ENCODE results near the gene TCF7.

TCF7 gene

DNA sequence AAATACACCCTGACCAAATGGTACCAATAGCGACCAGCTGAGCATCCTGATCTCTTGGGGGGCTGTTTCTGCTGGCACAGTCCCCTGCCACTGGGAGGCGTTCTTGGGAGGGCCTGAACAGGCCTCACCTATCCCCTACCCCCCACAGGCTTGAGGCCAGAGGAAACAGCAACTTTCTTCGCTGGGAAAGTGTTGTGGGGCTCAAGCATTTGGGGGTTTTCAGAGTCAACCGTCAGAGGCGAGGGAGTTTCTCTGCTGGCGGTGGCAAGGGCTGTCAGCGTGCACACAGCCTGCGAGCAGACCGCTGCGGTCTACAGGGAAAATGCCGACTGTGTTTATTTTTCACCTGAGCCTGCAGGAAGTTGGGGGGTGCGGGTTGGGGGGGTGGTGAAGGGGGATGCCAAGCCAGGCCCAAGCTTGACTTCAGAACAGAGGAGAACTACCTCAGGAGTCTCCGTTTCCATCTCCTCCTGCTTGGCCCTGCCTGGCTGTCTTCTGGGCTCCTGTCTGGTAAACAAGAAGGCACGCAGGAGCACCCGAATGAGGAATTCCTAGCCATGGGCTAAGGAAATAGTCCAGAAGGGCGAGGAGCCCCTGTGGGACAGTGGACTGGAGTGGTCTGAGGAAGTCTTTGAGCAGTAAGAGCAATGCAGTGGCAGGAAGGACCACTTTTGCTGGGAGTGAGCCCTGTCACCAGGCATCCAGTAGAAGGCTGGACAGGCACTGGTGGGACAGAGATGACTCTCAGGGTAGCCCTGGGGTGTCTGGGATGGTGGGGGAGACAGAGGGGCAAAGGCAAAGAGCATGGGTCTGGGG, 18.1 kb downstream of the TCF7 start:
- FAIRE-seq (no peak), DNase-seq (ENCODE audit: insufficient read length, low spot score) (no peak)
- TF ChIP-seq, protein P1, sequence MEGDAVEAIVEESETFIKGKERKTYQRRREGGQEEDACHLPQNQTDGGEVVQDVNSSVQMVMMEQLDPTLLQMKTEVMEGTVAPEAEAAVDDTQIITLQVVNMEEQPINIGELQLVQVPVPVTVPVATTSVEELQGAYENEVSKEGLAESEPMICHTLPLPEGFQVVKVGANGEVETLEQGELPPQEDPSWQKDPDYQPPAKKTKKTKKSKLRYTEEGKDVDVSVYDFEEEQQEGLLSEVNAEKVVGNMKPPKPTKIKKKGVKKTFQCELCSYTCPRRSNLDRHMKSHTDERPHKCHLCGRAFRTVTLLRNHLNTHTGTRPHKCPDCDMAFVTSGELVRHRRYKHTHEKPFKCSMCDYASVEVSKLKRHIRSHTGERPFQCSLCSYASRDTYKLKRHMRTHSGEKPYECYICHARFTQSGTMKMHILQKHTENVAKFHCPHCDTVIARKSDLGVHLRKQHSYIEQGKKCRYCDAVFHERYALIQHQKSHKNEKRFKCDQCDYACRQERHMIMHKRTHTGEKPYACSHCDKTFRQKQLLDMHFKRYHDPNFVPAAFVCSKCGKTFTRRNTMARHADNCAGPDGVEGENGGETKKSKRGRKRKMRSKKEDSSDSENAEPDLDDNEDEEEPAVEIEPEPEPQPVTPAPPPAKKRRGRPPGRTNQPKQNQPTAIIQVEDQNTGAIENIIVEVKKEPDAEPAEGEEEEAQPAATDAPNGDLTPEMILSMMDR (IDR thresholded peaks at IDR 0.05; ENCODE audit: insufficient read depth, missing control alignments): no peak

DNA sequence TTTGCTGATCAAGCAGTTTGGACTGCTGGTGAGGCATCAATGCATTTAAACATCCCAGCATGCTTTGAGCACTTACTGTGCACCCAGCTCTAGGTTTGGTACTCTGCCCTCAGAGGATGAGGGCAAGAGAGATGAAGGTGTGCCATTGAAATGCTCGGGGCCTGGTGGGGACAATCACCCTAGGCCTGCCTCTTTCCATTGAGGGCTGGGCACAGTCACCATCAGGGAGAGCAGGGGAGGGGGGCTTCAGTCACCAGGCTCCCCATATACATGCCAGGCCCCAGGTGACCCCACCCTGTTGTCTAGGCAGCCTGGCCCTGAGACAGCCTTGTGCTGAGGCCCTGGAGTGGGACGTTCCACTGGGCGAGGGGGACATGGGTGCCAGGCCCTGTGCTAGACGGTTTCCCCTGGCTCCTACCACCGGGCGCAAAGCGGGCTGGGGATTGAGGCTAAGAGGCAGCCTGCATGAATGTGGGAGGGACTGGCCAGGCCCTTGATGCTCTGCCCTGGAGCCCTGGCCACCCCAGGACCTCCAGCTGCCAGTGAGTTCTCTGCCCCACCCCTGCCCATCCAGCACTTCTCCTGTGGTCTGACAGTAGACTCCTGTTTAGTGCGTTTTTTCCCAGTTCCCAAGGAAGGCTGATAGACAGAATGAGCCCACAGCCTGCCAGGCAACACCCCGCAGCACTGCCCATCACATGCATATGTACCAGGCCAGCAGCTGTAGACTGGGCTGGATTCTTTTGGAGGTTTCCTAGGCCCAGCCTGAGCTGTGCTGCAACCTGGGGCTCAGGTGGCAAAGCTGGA, 18.9 kb downstream of the TCF7 start:
- TF ChIP-seq, protein P1 (IDR thresholded peaks at IDR 0.05; ENCODE audit: insufficient read depth, missing control alignments): no peak
- FAIRE-seq: no peak
- no peak for DNase-seq (ENCODE audit: insufficient read length, low spot score)

DNA sequence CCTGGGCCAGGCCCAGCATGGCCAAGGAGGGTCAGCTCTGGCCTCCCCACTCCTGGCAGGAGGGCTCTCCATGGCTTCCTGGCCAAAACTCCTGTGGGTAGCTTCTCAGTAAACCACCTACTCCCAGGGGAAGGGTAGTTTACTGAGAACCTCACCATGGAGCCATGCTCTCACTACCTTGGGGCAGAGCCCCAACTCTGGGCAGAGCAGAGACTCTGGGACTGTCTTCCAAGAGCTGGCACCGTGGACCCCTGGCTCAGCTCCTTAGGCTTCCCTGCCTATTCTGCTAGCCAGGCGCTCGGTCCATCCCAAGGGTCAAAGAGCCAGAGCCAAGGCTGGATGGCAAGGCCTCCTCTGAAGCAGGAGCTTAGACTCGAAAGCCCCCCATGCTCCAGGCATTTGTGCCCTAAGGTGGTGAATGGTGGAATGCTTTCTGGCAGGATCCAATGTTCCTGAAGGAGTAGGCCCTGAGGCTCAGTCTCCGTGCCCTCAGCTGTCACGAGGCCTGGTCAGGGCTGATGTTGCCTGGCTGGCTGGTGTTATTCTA, 19.6 kb downstream of the TCF7 start:
- FAIRE-seq (no peak), DNase-seq (ENCODE audit: insufficient read length, low spot score) (no peak)
- TF ChIP-seq, protein P1 (IDR thresholded peaks at IDR 0.05; ENCODE audit: insufficient read depth, missing control alignments): no peak

GRCh38 chr5:134135091-134135655, 20.7 kb downstream of the TCF7 start:
- FAIRE-seq: no peak

DNA sequence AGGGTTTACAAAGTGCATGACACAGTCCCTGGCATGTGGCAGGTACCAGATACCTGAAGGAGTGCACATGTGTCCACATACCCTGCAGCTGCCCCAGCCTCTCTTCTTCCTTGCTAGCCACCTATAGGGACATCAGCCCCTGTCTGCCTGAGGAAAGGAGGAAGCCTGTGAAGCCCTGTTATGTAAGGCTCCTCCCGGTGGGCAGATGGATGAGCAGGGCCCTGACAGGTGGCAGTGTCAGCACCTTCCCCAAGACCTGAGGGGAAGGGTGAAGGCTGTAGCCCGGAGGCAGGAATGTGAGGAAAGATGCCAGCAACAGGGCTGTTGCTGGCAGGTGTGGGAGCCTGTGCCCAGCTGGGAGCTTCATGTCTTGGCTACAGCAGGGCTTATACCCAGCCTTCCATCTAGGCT, 21.7 kb downstream of the TCF7 start:
- DNase-seq (ENCODE audit: insufficient read length, low spot score) (no peak), FAIRE-seq (no peak)
- TF ChIP-seq, protein P1 (IDR thresholded peaks at IDR 0.05; ENCODE audit: insufficient read depth, missing control alignments): no peak

More at GRCh38 chr5:134135091-134135655, 20.7 kb downstream of the TCF7 start:
- TF ChIP-seq, protein P1 (IDR thresholded peaks at IDR 0.05; ENCODE audit: insufficient read depth, missing control alignments): no peak
- no peak for DNase-seq (ENCODE audit: insufficient read length, low spot score)

DNA sequence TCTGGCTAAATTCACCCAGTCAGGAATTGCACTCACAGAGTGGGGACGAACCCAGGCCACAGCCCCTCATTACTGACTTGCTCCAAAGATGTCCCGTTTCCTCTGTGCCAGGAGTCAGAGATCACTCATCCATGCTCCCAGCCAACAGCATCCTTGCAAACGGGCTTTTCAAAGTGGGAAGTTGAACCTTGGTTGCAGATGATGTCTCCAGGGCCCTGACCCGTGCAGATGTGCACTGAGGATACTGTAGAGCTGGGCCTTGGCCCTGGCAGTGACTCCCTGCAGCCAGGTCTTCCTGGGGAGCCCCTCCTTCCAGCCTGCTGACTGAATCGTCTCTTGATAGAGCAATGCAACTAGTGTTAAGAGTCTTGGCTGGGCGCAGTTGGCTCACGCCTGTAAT, 22.3 kb downstream of the TCF7 start:
- FAIRE-seq (no peak), DNase-seq (ENCODE audit: insufficient read length, low spot score) (no peak)
- TF ChIP-seq, protein P1 (IDR thresholded peaks at IDR 0.05; ENCODE audit: insufficient read depth, missing control alignments): no peak

Measured in D721Med (cell line).